Activated T-cell treated with anti-CD3 and anti-CD28 coated beads for 4 hours (primary cell): ENCODE results near the gene PYCR2.
A peak's percentile ranks its signal among the peaks of the same experiment; 100 is the strongest.
"Not testable (repeated sequence)": the region's sequence is repeated elsewhere in the genome, so short reads cannot be mapped to it uniquely, and the experiment has no call there.

ENCODE experiments used
- DNase-seq: peaks from one replicate; pipeline ENCODE4 v3.0.0-alpha.2; 2020

PYCR2 gene

GRCh38 chr1:225923692-225924555 lies at the start of gene PYCR2:
Gene PYCR2, minus strand, starts transcription at chr1:225924250. Its CDS starts 140 bp downstream, at chr1:225924110.
- peak; percentile 88 for DNase-seq

- DNase-seq: no peak
Measured at GRCh38 chr1:225973158-225973557, 49.1 kb upstream of the PYCR2 start.

GRCh38 chr1:225972344-225973152 lies 48.5 kb upstream of the PYCR2 start:
- no peak for DNase-seq

- not testable (repeated sequence) for DNase-seq
Measured at GRCh38 chr1:225970592-225971157, 46.6 kb upstream of the PYCR2 start.

GRCh38 chr1:225969751-225970150 lies 45.7 kb upstream of the PYCR2 start:
- DNase-seq: not testable (repeated sequence)

- no peak for DNase-seq
Measured at GRCh38 chr1:225965231-225965630, 41.2 kb upstream of the PYCR2 start.

- DNase-seq: no peak
Measured at GRCh38 chr1:225963735-225964530, 39.9 kb upstream of the PYCR2 start.

- DNase-seq: peak; percentile 46
Measured at GRCh38 chr1:225962440-225962975, 38.5 kb upstream of the PYCR2 start.

- DNase-seq: no peak
Measured at GRCh38 chr1:225961659-225962439, 37.8 kb upstream of the PYCR2 start.

GRCh38 chr1:225958041-225958440 lies 34.0 kb upstream of the PYCR2 start:
- no peak for DNase-seq

- DNase-seq: no peak
Measured at GRCh38 chr1:225954753-225955152, 30.7 kb upstream of the PYCR2 start.

GRCh38 chr1:225953315-225953714 lies 29.3 kb upstream of the PYCR2 start:
- DNase-seq: no peak

- DNase-seq: no peak
Measured at GRCh38 chr1:225950905-225951497, 27.0 kb upstream of the PYCR2 start.

- DNase-seq: no peak
Measured at GRCh38 chr1:225949041-225949440, 25.0 kb upstream of the PYCR2 start.

GRCh38 chr1:225946803-225947202 lies 22.8 kb upstream of the PYCR2 start:
- no peak for DNase-seq

- DNase-seq: no peak
Measured at GRCh38 chr1:225946082-225946620, 22.1 kb upstream of the PYCR2 start.

GRCh38 chr1:225945564-225945963 lies 21.5 kb upstream of the PYCR2 start:
- no peak for DNase-seq

- no peak for DNase-seq
Measured at GRCh38 chr1:225944951-225945350, 20.9 kb upstream of the PYCR2 start.

GRCh38 chr1:225944387-225944786 lies 20.3 kb upstream of the PYCR2 start:
- no peak for DNase-seq

- no peak for DNase-seq
Measured at GRCh38 chr1:225943582-225943981, 19.5 kb upstream of the PYCR2 start.

GRCh38 chr1:225942574-225942973 lies 18.5 kb upstream of the PYCR2 start:
- DNase-seq: no peak
